H1 (cell line): Measurements from ENCODE around the gene FRMPD4. TPM values are rescaled to one million over a fixed set of nuclear protein-coding genes. Genes with fewer than 3 reads are reported as not detected.

Source experiments
- CTCF ChIA-PET: fragments of 300-600 bp; sonication (Branson Sonifier 250); formaldehyde crosslinking; loops from one replicate; lab custom pipeline; 2021; ENCODE audit not compliant: partially characterized antibody; lab: Charles Lee
- POLR2A ChIA-PET: fragments of 300-600 bp; sonication (Branson Sonifier 250); formaldehyde crosslinking; loops from one replicate; lab custom pipeline; 2021; ENCODE audit warnings: inconsistent platforms; ENCODE audit not compliant: partially characterized antibody; lab: Charles Lee
- DNase-seq, 2 experiments: peaks; one replicate each; pipeline versions ENCODE4 v3.0.0 to v3.0.0-alpha.2; 2010 to 2022; ENCODE audit warnings: low spot score in 2 of 2, low read depth in 1 of 2, mixed read lengths in 1 of 2
- FAIRE-seq: peaks from 2 replicates; lab custom pipeline; 2011; peaks lifted over from hg19 to GRCh38; lab: Jason Lieb, UNC
- H2AFZ ChIP-seq: 2 replicates; pipeline ENCODE4 v1.8.1; 2012; ENCODE audit warnings: low read length, inconsistent platforms
- H2AK5ac ChIP-seq: 2 replicates; pipeline ENCODE4 v1.6.1; 2013; ENCODE audit warnings: low read depth, low read length
- H2BK120ac ChIP-seq: replicated peaks from 2 replicates; pipeline ENCODE3; 2013; ENCODE audit warnings: low read depth, low read length, inconsistent platforms
- H2BK12ac ChIP-seq: 2 replicates; pipeline ENCODE4 v1.6.1; 2013; ENCODE audit warnings: low read depth, low read length
- H2BK15ac ChIP-seq: 2 replicates; pipeline ENCODE4 v1.6.1; 2013; ENCODE audit warnings: low read length
- H2BK20ac ChIP-seq: 2 replicates; pipeline ENCODE4 v1.6.1; 2013; ENCODE audit warnings: low read length
- H2BK5ac ChIP-seq: 2 replicates; pipeline ENCODE4 v1.6.1; 2013; ENCODE audit warnings: low read depth, low read length
- H3K14ac ChIP-seq: 2 replicates; pipeline ENCODE4 v1.6.1; 2013; ENCODE audit warnings: inconsistent platforms; ENCODE audit not compliant: insufficient read length
- H3K18ac ChIP-seq: 2 replicates; pipeline ENCODE4 v1.6.1; 2013; ENCODE audit warnings: low read length; ENCODE audit errors: extremely low read depth
- H3K23ac ChIP-seq: 2 replicates; pipeline ENCODE4 v1.6.1; 2013; ENCODE audit warnings: inconsistent platforms; ENCODE audit not compliant: insufficient read length
- H3K23me2 ChIP-seq: 2 replicates; pipeline ENCODE4 v1.6.1; 2013; ENCODE audit warnings: low read depth, low read length
- H3K27ac ChIP-seq: 2 replicates; pipeline ENCODE4 v1.6.1; 2011; ENCODE audit warnings: low read depth, low read length, inconsistent platforms
- H3K27me3 ChIP-seq, 4 experiments: replicated peaks in 1 of 4; 1 replicate in 1 of 4; 2 replicates in 3 of 4; pipeline versions ENCODE4 v1.6.1 to v1.8.1; 2011 to 2013; ENCODE audit warnings: low read length in 3 of 4, mild to moderate bottlenecking in 3 of 4, inconsistent platforms in 2 of 4, mixed read lengths in 2 of 4, moderate library complexity in 1 of 4; ENCODE audit not compliant: control insufficient read depth in 3 of 4, insufficient read depth in 3 of 4; ENCODE audit errors: extremely low read depth in 1 of 4
- H3K36me3 ChIP-seq, 4 experiments: 2 replicates each; pipeline versions ENCODE4 v1.6.1 to v1.8.1; 2011 to 2013; ENCODE audit warnings: mild to moderate bottlenecking in 4 of 4, low read length in 3 of 4, moderate library complexity in 2 of 4, control low read depth in 1 of 4, inconsistent platforms in 1 of 4; ENCODE audit not compliant: insufficient read depth in 4 of 4, control insufficient read depth in 2 of 4
- H3K4ac ChIP-seq: replicated peaks from 2 replicates; pipeline ENCODE3; 2013; ENCODE audit warnings: low read length, low read depth, mixed read lengths, inconsistent platforms; ENCODE audit not compliant: insufficient read length
- H3K4me1 ChIP-seq, 4 experiments: replicated peaks in 1 of 4; 1 replicate in 1 of 4; 2 replicates in 3 of 4; pipeline versions ENCODE4 v1.6.1 to v1.8.1; 2011 to 2013; ENCODE audit warnings: low read length in 3 of 4, inconsistent platforms in 2 of 4, mixed read lengths in 1 of 4; ENCODE audit not compliant: insufficient read depth in 4 of 4, control insufficient read depth in 3 of 4
- H3K4me2 ChIP-seq, 2 experiments: 2 replicates each; pipeline versions ENCODE4 v1.6.1 to v1.8.1; 2011 to 2013; ENCODE audit warnings: low read depth in 2 of 2, low read length in 2 of 2, control low read depth in 1 of 2, inconsistent platforms in 1 of 2, mild to moderate bottlenecking in 1 of 2; ENCODE audit not compliant: insufficient read depth in 1 of 2
- H3K4me3 ChIP-seq, 4 experiments: fragments of 200-600, 300-600 bp in 1 of 4; sonication (generic), shearing (Covaris generic), sonication (Bioruptor Twin) in 1 of 4; 2 replicates each; pipeline versions ENCODE4 v1.5.1 to v1.8.1; 2011 to 2016; ENCODE audit warnings: low read length in 4 of 4, low read depth in 3 of 4, control low read depth in 2 of 4, inconsistent platforms in 2 of 4, mild to moderate bottlenecking in 2 of 4, mixed read lengths in 1 of 4, moderate library complexity in 1 of 4; ENCODE audit not compliant: insufficient read depth in 2 of 4; ENCODE audit errors: extremely low read depth in 1 of 4
- H3K56ac ChIP-seq: replicated peaks from 2 replicates; pipeline ENCODE3; 2013; ENCODE audit warnings: low read depth, mild to moderate bottlenecking, mixed read lengths, low read length, inconsistent platforms; ENCODE audit not compliant: insufficient read length
- H3K79me1 ChIP-seq: 2 replicates; pipeline ENCODE4 v1.6.1; 2013; ENCODE audit warnings: low read depth, low read length, control low read depth
- H3K79me2 ChIP-seq, 2 experiments: 2 replicates each; pipeline versions ENCODE4 v1.6.1 to v1.8.1; 2012 to 2013; ENCODE audit warnings: low read length in 2 of 2, mild to moderate bottlenecking in 2 of 2, inconsistent platforms in 1 of 2; ENCODE audit not compliant: insufficient read depth in 2 of 2, control insufficient read depth in 1 of 2
- H3K9ac ChIP-seq, 4 experiments: replicated peaks in 1 of 4; 1 replicate in 1 of 4; 2 replicates in 3 of 4; pipeline versions ENCODE4 v1.6.1 to v1.8.1; 2011 to 2013; ENCODE audit warnings: low read depth in 3 of 4, low read length in 3 of 4, control low read depth in 2 of 4, mild to moderate bottlenecking in 2 of 4, moderate library complexity in 2 of 4, inconsistent platforms in 1 of 4; ENCODE audit errors: extremely low read depth in 1 of 4
- H3K9me3 ChIP-seq, 2 experiments: 2 replicates each; pipeline versions ENCODE4 v1.6.1 to v1.8.1; 2012 to 2013; ENCODE audit warnings: mild to moderate bottlenecking in 2 of 2, moderate library complexity in 2 of 2, control low read depth in 1 of 2, inconsistent platforms in 1 of 2, low read depth in 1 of 2, low read length in 1 of 2, mixed read lengths in 1 of 2; ENCODE audit not compliant: insufficient read depth in 2 of 2
- H4K20me1 ChIP-seq, 2 experiments: replicated peaks in 1 of 2; 2 replicates each; pipeline versions ENCODE3 to v1.8.1; 2011 to 2013; ENCODE audit warnings: inconsistent platforms in 2 of 2, low read length in 2 of 2, mild to moderate bottlenecking in 1 of 2; ENCODE audit not compliant: insufficient read depth in 2 of 2, control insufficient read depth in 1 of 2
- H4K5ac ChIP-seq: 2 replicates; pipeline ENCODE4 v1.6.1; 2013; ENCODE audit warnings: low read length, low read depth, mixed read lengths, inconsistent platforms; ENCODE audit not compliant: insufficient read length
- H4K8ac ChIP-seq: 2 replicates; pipeline ENCODE4 v1.8.0; 2013; ENCODE audit warnings: mild to moderate bottlenecking, moderate library complexity, low read length, inconsistent platforms; ENCODE audit not compliant: insufficient read depth; ENCODE audit errors: extremely low read depth
- H4K91ac ChIP-seq: replicated peaks from 2 replicates; pipeline ENCODE3; 2013; ENCODE audit warnings: low read length, mixed read lengths, inconsistent platforms; ENCODE audit not compliant: insufficient read length
- BCL11A ChIP-seq, 2 experiments: IDR thresholded peaks; one replicate each; pipeline ENCODE4 v1.6.1; 2011; ENCODE audit warnings: low read depth in 2 of 2, low read length in 2 of 2, mild to moderate bottlenecking in 2 of 2
- CBX5 ChIP-seq: fragments of 300-800, 300-1000 bp; sonication (generic); IDR thresholded peaks from 2 replicates; pipeline ENCODE4 v1.7.1; 2016; ENCODE audit warnings: antibody characterized with exemption, low read length, low read depth
- CBX8 ChIP-seq: fragments of 300-800, 300-1000 bp; sonication (generic); IDR thresholded peaks from 2 replicates; pipeline ENCODE4 v1.7.1; 2016; ENCODE audit warnings: low read depth, low read length, borderline replicate concordance
- HDAC6 ChIP-seq: IDR thresholded peaks from one replicate; pipeline ENCODE4 v1.7.1; 2012; ENCODE audit warnings: low read depth, mild to moderate bottlenecking, inconsistent platforms, low read length, moderate library complexity
- KDM1A ChIP-seq: fragments of 200-600, 300-600 bp; sonication (generic); IDR thresholded peaks from 2 replicates; pipeline ENCODE4 v1.7.1; 2016; ENCODE audit warnings: mild to moderate bottlenecking, low read length, borderline replicate concordance
- NANOG ChIP-seq: IDR thresholded peaks from 2 replicates; pipeline ENCODE4 v1.6.1; 2011; ENCODE audit warnings: low read length, low read depth, mild to moderate bottlenecking, inconsistent platforms; ENCODE audit not compliant: insufficient read depth, poor library complexity, severe bottlenecking
- POU5F1 ChIP-seq: IDR thresholded peaks from 2 replicates; pipeline ENCODE4 v1.6.1; 2011; ENCODE audit warnings: low read depth, mild to moderate bottlenecking, low read length, moderate library complexity
- RNF2 ChIP-seq: fragments of 200-900, 300-1000 bp; sonication (generic); IDR thresholded peaks from 2 replicates; pipeline ENCODE4 v1.7.1; 2016; ENCODE audit warnings: borderline replicate concordance, low read depth, mild to moderate bottlenecking, antibody characterized with exemption, low read length; ENCODE audit not compliant: poor library complexity, severe bottlenecking; ENCODE audit errors: missing control alignments
- SP1 ChIP-seq: IDR thresholded peaks from 2 replicates; pipeline ENCODE4 v1.6.1; 2011; ENCODE audit warnings: low read depth, low read length
- SP2 ChIP-seq: IDR thresholded peaks from 2 replicates; pipeline ENCODE4 v1.6.1; 2012; ENCODE audit warnings: mild to moderate bottlenecking, low read length, inconsistent platforms
- SUZ12 ChIP-seq: fragments of 200-600 bp; sonication (generic); IDR thresholded peaks from 2 replicates; pipeline ENCODE4 v1.6.1; 2012; ENCODE audit warnings: mild to moderate bottlenecking, inconsistent platforms, low read length, moderate library complexity, mixed read lengths
- TAF7 ChIP-seq: optimal IDR thresholded peaks from 2 replicates; pipeline ENCODE3; 2011; ENCODE audit warnings: low read depth, mild to moderate bottlenecking, inconsistent platforms, low read length, moderate library complexity, borderline replicate concordance
- TBP ChIP-seq: IDR thresholded peaks from 2 replicates; pipeline ENCODE4 v1.6.1; 2011; ENCODE audit warnings: low read depth, low read length, improper control_type of control experiment
- ZNF274 ChIP-seq: IDR thresholded peaks from 2 replicates; pipeline ENCODE4 v1.7.0; 2012; ENCODE audit warnings: low read length, borderline replicate concordance; ENCODE audit errors: extremely low read depth
- WGBS, 2 experiments: shearing (Covaris generic) in 1 of 2; methylation state at CpG; one replicate each; pipeline versions ENCODE4 v1.1.6 to v1.1.7; 2013 to 2015; ENCODE audit warnings: low lambda C conversion rate in 2 of 2, mixed read lengths in 2 of 2, inconsistent platforms in 1 of 2, low coverage in 1 of 2, missing lambda C conversion rate in 1 of 2; ENCODE audit not compliant: insufficient replicate concordance in 2 of 2, insufficient coverage in 1 of 2, insufficient read length in 1 of 2; ENCODE audit errors: extremely low coverage in 1 of 2, missing lambda C conversion rate in 1 of 2; 5-methylcytosine and 5-hydroxymethylcytosine counted together
- polyA plus RNA-seq, 7 experiments: library from polyadenylated mRNA; depleted of rRNA in 3 of 7; stranded (reverse) in 5 of 7; unstranded in 2 of 7; fragments of >200 nt in 5 of 7; fragments of 200-250 nt in 2 of 7; gene quantifications; 1 replicate in 5 of 7; 2 replicates in 1 of 7; 4 replicates in 1 of 7; pipeline versions ENCODE4 v1.2.1 to v1.2.3, GENCODE V29; 2011 to 2013; ENCODE audit warnings: missing spikeins in 2 of 7, mixed read lengths in 2 of 7
- total RNA-seq: library from RNA; stranded (reverse); fragmentation: NEBNext Ultra II Directional; extraction: Animal tissue kit (Norgen Biotek cat#: 25700); gene quantifications from 2 replicates; pipeline ENCODE4 v1.2.1, GENCODE V29; 2021

Gene FRMPD4
- total and polyA plus RNA-seq, 2 of the 8 experiments (the other 6 are each of a cell fraction or from before 2014, with no cell fraction given), result 0.02 to 0.37 TPM

GRCh38 chrX:12153317-12153716, 15.0 kb downstream of the FRMPD4 start:
- H3K79me2 ChIP-seq, result no peaks in the 10 kb centered on the region
- H3K79me1 ChIP-seq, result no peaks in the 10 kb centered on the region
- H2BK15ac ChIP-seq, result no peak overlapping the region
- no peak overlapping the region for H2AFZ ChIP-seq
- H3K9me3 ChIP-seq, result no peaks in the 10 kb centered on the region
- H3K27me3 ChIP-seq, result no peaks in the 10 kb centered on the region
- no peak overlapping the region for H3K18ac ChIP-seq
- H3K56ac ChIP-seq, result no peak overlapping the region
- no peak overlapping the region for H4K5ac ChIP-seq
- H3K23me2 ChIP-seq, result no peaks in the 10 kb centered on the region
- no peaks in the 10 kb centered on the region for H3K4me1 ChIP-seq
- no peak overlapping the region for H2BK120ac ChIP-seq
- H3K9ac ChIP-seq, result no peak overlapping the region
- H4K91ac ChIP-seq, result no peak overlapping the region
- no peak overlapping the region for H3K4me2 ChIP-seq
- no peak for DNase-seq
- H3K23ac ChIP-seq, result no peak overlapping the region
- H2BK5ac ChIP-seq, result no peak overlapping the region
- H3K4me3 ChIP-seq, result no peak overlapping the region
- H4K8ac ChIP-seq, result no peak overlapping the region
- H3K4ac ChIP-seq, result no peak overlapping the region
- no peak overlapping the region for H3K14ac ChIP-seq
- no peak overlapping the region for H2BK20ac ChIP-seq
- H4K20me1 ChIP-seq, result no peaks in the 10 kb centered on the region
- FAIRE-seq, result no peak
- H3K27ac ChIP-seq, result no peak overlapping the region
- ChIA-PET CTCF (no interaction called here), POLR2A (no interaction called here)
- no peak overlapping the region for H2AK5ac ChIP-seq
- no peaks in the 10 kb centered on the region for H3K36me3 ChIP-seq
- WGBS, 2 experiments, result 93% methylated on average over 4 of the region's 4 CpGs; no CpG with 5 or more reads in 1 of the 2 experiments
- no peak overlapping the region for H2BK12ac ChIP-seq
- TF ChIP-seq RNF2 (no peak), BCL11A (IDR thresholded peaks at IDR 0.05; ENCODE audit: low read depth in 2 of 2, low read length in 2 of 2) (no peak), CBX8 (no peak), TAF7 (no peak), ZNF274 (no peak), SUZ12 (no peak), TBP (no peak), SP1 (no peak), CBX5 (no peak), KDM1A (no peak), SP2 (no peak), NANOG (no peak), HDAC6 (no peak), POU5F1 (no peak)
